SH-SY5Y (cell line): ENCODE data around the gene DPH3.

Source experiments
- GATA2 ChIP-seq: IDR thresholded peaks from 2 replicates; pipeline ENCODE4 v1.6.1; 2011; ENCODE audit warnings: mild to moderate bottlenecking, low read depth, low read length
- GATA3 ChIP-seq: IDR thresholded peaks from 2 replicates; pipeline ENCODE4 v1.6.1; 2011; ENCODE audit warnings: low read depth, mild to moderate bottlenecking, low read length, moderate library complexity

DNA sequence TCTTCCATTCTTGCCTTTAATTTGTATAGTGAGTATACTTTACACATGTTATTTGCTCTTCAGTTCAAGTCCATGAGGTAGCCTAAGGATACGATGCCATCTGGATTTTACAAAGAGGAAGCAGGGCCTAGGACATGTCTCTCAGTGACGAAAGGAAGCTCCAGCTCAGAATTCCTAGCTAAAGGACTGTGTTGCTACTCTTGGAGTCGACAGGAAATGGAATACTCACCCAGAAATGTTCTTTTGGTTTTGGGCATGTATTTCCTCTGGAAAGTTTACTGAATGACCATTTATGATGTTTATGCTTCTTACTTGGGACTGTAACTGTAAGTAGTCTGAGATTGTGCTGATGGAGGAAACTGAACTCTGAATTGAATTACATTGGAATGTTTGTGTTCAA lies 12.7 kb upstream of the DPH3 start:
- TF ChIP-seq GATA3: no peak
- TF ChIP-seq GATA2: no peak
